Right lung (tissue), 5 donors: ENCODE data around the gene FANK1. TPM values are rescaled to one million over a fixed set of nuclear protein-coding genes. Genes with fewer than 3 reads are reported as not detected.
A peak's percentile ranks its signal among the peaks of the same experiment; 100 is the strongest.

ENCODE experiments used
- DNase-seq, 2 donors: peaks; one replicate each; pipeline ENCODE4 v3.0.0-alpha.2; 2013
- polyA plus RNA-seq, 5 donors: library from polyadenylated mRNA; unstranded; fragments of 120-200 nt; gene quantifications; one replicate each; pipeline versions ENCODE4 v1.2.1 to v1.2.3, GENCODE V29; 2013; ENCODE audit warnings: inconsistent platforms in 1 of 5, low replicate concordance in 1 of 5; ENCODE audit not compliant: insufficient read length in 5 of 5, insufficient read depth in 1 of 5

FANK1 gene
- polyA plus RNA-seq, 5 donors, result 6.2 to 11.7 (median 9.5) TPM

DNA sequence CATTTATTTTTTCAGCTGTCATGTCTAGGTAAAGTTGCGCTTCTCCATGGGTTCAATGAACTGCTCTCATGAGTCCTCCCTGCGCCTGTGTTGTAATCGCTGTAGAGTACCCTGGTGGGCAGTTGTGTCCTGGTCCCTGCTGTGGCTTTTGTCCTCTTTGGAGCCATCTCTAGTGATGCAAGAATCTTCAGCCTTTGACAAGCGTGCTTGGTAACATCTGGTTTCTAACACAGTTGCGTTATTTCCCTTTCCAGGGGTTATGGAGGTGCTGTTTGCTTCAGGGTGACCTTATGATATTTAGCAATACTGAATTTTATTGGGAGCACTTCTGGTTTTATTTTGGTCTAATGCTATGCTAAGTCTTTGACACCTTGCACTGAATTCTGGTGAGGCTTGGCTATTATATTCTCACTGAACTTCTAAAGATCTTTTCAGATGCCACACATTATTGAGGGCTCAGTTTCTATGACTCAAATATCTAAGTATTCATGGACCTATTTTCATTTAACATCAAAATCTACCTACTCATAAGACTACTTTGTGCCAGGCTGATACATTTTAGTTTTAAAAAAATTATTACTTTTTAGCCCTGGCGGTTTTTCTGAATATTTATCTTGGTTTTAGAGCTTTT is 88.6 kb downstream of the FANK1 start:
- no peak for DNase-seq

DNA sequence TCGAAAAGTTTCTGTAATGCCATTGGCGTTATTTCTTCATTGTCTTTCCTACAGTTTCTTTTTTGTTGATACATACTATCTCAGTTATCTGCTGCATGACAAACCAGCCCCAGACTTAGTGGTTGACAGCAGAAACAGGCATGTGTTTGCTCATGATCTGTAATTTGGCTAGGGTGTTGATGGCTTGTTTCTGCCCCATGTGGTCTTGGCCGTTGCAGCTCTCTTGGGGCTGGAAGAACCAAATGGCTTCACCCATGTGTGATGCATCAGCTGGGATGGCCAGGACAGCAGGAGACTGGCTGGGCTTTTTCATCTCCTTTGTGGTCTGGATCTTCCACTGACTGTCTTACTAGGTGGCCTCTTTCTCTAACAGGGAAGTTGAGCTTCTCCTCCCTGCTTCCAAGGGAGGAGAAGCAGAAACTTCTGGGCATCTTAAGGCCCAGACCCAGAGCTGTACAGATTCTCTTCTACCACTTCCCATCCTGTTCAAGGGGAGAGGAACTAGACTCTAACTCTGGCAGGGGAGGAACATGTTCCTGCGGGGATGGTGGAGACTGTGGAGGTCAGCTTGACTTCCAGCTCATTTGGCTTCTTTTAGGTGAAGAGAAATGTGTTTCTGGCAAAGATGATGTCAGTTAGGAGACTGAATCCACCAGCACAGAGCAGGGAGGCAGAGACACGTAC is 89.3 kb downstream of the FANK1 start:
- no peak for DNase-seq

DNA sequence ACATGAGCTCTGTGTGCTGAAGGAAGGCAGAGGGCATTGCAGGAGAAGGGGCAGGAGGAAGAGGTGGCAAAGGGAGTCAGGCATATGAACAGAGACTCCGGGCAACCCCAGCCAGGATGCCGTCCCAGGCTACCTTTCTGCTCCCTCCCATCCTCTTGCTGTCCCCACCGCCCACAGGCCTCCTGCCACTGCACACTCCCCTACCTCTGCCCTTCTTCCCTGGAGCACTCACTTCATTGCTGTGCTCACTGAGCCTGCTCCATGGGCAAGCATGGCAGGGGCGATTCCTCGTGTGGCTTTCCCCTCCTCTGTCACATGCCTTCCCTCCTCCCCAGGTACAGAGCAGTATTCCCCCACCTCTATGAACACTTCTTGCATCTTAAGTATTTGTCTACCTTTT is 93.4 kb downstream of the FANK1 start:
- no peak for DNase-seq

DNA sequence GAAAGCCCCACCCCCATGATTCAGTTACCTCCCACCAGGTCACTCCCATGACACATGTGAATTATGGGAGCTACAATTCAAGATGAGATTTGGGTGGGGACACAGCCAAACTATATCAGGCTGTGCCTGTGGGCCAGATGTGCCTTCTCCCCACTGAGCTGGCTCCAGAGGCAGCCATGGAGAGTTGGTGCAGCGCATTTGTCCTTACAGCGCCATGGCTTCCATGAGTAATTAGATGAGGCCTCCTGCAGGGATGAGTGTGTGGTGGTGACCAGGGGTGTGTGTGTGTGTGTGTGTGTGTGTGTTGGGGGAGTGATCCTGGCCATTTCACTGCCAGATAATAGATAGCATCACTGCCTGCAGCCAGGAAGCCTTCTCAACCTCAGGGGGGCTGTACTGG is 94.6 kb downstream of the FANK1 start:
- DNase-seq, result no peak

DNA sequence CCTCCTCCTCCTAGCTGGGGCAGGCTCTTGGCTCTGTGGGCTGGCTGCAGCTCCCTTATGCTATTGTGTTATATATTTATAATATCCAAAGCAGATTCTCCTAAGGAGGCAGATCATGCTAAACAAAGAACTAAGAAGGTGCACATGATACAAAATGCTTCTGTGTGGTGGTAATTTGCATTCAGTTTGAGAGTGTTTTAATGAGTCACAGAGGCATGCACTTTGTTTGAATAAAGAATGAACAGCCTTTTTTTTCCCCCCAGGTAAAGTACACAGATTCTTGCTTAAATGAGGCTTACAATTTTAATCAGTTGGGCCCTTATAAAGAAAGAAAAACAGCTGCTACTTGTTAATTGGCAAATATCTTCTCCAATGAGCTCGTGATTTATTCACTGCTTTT is 95.0 kb downstream of the FANK1 start:
- DNase-seq, result no peak

DNA sequence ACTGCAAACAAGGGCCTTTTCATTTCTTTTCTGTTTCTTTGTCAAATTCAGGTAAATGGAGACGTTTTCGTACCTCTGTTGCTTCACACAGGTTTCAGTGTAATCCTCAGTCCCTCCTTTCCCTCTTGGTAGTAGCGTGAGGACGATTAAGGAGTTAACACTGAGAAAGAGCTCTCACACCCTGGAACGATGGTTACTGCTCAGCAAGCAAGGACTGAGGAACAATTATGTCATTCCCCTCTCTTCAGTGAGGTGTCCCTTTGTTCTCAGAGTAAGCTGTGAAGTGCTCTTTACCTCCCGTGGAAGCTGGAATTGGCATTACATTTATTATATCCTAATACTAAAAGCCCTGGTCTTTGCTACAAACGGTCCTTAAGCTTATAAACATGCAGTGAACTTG is 95.9 kb downstream of the FANK1 start:
- no peak for DNase-seq

DNA sequence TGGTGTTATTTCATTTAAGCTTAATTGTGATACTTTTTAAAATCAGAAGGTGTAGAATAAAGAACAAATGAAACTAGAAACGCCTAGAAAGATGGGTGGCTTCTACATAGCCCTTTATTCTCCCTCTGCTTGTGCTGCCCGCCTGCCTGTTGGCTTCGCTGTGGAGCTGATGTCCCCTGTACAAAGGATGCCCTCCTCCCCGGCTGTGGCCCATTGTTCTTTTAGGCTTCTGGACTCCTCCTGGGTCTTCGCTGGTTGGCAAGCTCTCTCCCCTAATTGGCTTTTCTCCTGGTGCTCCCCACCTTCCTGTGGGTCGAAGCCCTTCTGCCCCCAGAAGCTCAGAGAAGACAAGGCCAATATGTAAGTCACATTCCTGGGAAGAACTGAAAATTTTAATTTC is 98.2 kb downstream of the FANK1 start:
- no peak for DNase-seq

DNA sequence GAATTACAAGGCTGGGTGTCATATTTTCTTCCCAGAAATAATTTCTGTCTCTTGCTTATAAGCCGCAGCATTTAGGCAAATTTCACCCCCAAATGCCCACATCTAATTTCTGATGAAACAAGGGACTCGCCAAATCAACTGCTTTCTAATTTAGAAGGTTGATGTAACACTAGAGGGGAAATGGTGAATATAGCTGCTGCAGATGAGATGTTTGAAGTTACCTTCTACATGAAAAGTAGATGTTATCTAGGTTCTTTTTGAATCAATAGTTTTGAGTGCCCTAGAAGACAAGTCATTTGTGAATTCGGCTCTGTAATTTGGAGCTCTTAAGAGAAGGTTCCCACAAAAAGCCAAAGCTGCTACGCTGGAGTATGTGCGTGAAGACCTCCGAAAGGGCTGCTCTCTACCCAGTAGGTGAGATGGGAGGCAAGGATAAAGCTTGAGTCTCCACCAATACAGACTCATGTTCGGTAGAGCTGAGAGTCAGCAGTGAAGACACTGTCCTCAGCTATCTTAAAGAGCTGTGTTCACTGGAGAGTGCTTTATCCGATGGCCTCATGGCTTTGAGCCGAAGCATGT is 99.5 kb downstream of the FANK1 start:
- DNase-seq, result no peak

DNA sequence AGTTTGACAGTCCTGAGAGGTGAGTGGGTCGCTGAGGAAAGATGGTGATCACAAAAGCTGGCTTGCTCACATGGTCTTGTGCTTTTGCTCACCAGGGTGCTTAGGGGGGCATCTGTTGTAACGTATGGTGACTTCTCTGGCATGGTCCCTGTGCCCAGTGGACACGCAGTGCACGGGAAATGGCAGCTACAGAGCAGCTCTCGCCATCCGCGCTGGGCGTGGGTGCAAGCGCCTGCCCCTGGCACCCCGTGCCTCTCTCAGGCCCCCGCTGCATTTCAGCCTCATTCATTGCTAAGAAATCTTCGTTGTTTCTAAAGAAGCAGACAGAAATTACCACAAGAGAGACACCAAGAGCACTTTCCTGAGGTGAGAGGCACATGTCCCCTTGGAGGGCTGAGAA is 101.2 kb downstream of the FANK1 start:
- DNase-seq, result no peak

DNA sequence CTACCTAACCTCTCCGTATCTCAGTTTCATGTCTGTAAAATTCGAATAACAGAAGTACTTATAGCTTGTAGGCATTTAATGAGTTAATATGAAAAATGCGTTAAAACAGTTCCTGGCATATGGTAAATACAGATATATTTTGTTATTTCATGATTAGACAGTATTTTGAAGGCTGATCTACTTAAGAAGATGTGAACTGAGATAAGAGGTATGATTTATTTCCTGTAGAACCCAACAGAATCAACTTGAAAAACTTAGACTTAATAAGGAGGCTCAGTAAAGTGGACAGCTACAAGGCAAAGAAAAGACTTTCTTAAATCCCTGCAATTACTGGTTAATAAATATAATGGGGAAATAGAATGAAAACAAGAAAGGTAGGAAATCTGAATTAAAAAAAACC is 103.3 kb downstream of the FANK1 start:
- no peak for DNase-seq

DNA sequence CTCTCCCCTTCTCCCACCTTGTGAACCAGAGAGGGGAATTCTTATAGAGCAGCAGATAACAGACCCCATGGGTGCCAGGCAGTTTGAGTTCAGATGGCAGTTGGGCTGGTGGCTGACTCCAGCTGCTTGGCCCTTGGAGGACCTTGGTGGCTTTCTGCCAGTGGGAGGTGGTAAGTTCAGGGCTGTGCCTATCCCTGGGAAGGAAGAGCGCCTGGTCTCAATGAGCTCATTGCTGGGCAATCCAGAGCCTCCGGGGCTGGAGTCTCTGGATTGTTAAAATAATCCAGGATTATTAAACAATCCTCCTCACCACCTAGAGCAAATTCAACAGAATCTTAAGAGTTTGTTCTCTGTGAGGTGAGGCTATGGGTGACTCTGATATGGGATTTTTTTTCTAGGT is 105.2 kb downstream of the FANK1 start:
- no peak for DNase-seq

DNA sequence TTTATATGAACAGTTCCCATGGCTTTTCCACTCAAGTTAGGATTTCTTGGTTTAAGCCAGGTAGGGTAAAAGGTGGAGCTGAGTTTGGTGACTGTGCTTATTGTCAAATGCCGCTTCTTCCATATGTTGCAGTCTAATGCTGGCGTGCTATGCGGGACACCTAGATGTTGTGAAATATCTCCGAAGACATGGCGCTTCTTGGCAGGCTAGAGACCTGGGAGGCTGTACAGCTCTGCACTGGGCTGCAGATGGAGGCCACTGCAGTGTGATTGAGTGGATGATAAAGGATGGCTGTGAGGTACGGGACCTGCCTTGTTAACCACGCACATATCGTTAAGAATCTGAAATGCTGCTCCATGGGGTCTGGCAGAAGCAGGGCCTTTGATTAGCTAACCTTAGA is 108.4 kb downstream of the FANK1 start:
- no peak for DNase-seq

DNA sequence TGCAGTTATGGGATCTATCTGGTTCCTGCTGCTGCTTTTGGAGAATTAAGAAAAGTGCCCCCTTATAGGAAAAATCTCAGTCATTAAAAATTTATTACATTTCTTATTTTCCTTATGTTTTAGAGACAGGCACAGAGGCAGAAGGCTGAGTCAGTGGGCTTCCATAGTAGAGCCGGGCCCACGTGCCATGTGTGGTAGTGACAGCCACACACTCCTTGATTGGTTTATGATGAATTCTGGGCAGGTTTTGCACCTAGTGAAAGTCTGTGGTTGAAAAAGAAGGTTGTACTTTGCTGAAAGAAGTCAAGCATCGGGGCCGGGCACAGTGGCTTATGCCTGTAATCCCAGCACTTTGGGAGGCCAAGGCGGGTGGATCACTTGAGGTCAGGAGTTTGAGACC is 109.9 kb downstream of the FANK1 start:
- DNase-seq, result no peak

DNA sequence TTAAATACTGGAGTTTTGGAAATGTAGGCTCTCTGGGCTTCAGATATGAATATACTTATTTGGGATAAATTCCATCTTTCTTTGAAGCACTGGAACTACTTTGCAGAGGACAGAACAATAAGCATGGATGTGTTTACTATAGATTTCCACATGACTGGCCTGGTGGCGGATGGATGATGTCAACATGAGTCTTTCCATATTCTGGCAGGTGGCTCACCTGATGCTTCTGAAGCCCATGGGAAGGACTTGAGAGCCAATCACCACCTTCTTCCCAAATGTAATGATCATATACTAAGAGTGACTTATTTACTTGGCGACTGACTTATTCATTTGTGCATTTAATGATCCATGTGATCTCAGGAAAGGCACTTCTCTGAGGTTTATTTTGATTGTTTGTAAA is 110.5 kb downstream of the FANK1 start:
- DNase-seq, result no peak

DNA sequence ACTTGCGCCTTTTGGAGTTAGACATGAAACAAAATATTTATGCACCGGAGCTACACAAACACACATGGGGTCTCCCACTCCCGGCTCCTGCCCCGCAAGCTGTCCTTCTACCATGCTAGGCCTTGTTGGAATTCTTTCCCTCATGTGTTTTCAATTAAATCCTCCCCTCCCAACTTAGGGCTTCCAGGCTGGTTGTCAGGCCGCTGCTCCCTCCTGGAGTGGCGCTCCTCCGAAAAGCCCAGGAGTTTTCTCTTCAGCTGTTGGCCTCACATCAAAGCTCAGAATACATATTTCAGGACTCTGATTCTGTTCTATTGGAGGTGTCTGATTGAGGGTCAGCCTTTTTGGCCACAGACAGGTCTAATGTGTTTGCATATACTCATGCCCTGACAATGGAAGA is 113.3 kb downstream of the FANK1 start:
- no peak for DNase-seq

DNA sequence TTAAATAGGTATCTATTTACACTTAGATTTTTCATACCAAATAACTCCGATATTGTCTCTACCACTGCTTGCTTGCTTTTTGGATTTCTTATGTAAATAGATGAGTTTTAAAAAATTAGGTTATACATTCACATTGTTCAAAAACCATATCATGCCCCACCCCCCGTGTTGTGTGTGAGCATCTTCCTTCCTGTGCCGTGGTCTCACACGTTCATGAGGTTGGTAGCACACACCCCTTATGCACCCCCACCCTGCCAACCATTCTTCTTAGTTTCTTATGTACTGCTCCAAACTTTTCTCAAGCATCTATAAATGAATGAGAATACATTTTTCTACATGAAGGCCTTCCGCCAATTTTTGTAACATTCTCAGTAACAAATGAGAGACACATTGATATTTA is 115.6 kb downstream of the FANK1 start:
- DNase-seq, result no peak

DNA sequence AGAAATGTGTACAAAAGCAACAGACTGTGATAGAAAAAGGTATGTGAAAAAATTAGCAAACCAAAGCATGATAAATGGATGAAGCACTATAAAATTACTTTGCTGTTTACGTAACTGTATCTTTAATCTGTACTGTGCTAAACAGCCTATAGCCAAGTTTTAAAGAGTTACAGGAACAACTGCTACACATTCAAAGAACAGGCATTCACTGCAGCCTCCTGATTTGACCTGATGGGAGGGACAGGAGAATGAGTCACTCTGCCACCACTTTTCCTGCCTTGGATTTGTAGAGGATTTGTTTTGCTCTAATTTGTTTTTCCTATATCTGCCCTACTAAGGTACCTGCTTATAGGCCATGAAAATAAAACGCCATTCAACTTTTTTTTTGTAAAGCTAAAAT is 116.1 kb downstream of the FANK1 start:
- no peak for DNase-seq

DNA sequence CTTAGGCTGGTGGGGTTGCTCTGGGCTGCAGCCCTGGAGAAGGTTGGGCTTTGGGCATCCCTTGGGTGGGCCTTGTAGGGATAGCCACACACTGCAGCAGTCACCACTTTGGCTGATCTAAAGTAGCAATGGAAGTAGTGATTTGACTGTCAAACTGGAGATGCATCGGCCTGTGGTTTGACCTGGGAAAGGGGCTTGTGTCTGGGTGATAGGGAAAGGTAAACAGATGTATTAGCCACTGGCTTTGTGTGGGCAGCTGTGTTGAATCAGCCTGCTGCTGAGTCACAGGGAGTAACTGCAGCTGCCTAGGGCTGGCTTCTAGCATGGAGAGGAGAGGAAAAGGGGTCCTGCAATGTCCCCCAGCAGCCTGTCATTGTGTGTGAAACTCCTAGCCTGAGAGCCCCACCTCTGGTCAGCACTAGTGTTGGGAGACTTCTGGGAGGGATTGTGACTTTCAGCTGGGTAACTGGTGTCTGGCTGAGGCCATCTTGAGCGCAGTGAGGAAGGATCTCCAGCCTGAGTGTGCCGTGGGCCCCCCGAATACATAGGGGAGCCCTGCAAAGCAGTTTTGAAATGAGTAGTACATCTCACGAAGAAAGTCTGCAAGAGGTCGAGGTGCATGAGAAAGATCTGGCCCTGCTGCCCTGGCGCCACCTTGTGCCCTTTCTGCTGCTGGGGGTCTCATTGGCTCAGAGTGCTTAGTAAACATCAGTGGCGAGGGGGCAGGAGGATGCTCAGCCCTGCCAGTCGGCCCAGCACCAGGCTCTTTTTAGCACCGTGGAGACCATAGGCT is 117.3 kb downstream of the FANK1 start:
- DNase-seq, result no peak

DNA sequence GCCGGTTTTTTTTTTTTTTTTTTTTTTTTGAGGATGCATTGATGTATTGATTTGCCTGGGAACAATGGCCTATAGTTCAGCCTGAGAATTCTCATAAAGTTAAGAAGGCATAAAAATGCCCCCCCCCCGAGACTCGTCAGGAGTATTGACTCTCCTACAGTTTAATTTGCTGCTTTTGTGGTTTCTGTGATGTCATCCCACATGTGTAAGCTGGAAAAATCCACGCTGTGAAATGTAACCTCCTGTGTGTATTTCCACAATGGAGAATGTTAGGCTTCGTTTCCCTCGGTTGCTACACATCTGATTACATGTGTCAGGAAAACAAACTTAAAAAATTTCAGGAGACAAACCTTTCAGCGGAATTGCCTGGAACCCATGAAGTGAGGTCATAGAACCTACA is 117.9 kb downstream of the FANK1 start:
- DNase-seq, result no peak

DNA sequence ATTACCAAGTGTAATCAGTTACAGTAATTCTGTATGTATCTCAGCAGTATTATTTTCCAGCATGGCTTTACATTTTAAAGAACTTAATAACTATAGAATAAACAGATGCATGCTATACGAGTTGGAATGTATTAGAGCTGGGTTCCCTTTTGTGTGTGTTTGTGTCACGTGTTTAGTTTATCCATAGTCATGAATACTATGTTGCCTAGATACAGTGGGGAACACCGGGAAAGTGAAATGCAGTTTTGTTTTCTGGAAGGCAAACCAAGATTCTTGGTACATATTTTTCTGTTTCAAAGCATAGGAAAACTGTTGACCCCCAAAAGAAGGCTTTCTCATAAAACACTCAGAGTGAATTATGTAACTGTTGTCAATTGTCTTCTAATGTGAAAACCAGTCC is 119.0 kb downstream of the FANK1 start:
- peak in 1 of 2 donors; percentile 9 for DNase-seq

DNA sequence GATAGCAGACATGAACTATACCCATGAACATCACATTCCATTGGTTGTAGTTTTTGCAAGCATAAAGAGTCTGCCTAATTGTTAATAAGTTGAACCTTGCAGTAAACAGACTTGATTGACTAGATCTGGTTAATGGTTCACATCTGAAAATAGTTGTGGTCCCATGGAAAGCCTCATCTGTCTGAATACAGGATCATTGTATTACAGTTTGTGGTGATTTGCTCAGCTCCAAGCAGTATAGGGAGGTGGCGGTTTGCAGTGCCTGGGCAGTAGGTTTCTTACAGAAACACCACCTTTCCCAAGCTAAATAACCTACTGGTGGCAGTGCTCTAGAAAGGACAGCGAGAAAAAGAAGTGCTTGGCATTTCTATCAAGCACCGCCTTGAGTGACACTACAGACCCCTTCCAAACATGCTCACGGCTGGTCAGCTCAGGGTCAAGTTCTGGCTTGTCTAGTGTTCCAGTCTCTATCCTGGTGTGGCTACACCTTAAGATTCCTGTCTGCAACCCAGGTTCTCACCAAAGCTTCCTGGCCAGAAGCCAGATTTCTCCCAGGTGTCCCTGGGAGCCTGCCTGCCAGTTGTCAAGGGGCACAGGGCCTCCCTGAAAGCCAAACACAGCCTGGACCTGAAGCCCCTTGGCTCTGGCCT is 119.9 kb downstream of the FANK1 start:
- no peak for DNase-seq

DNA sequence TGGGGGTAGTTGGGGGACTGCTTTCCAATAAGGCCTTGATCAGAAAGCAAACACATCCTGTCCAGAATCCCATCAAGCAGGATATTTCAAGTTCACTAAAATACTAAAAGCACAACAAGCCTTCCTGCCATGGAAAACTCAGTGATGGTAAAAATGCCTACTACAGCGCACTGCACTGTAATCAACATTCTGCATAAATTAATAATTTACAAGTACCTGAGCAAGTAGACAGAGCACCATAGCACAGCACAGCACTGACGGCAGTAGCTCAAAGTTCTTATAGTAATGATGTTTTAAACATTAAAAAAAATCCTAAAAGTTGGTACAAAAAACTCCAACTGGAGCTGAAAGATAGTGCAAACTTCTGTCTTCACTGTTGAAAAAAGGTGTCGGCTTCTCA is 120.5 kb downstream of the FANK1 start:
- DNase-seq, result no peak
